ENCODE data around the gene INPP4A.

INPP4A gene

GRCh38 chr2:98623657-98624056 lies 179.0 kb downstream of the INPP4A start:
- no peak for TF ChIP-seq ZFP3 (CRISPR knock-in tag; IDR thresholded peaks at IDR 0.05)
- TF ChIP-seq TOX (CRISPR knock-in tag; IDR thresholded peaks at IDR 0.05; ENCODE audit: borderline replicate concordance) = no peak
- no peak for TF ChIP-seq TCF4 (CRISPR knock-in tag; IDR thresholded peaks at IDR 0.05; ENCODE audit: borderline replicate concordance)
- TF ChIP-seq CREB5 (CRISPR knock-in tag; IDR thresholded peaks at IDR 0.05; ENCODE audit: low read depth) = no peak
- TF ChIP-seq ARNTL (CRISPR knock-in tag; IDR thresholded peaks at IDR 0.05; ENCODE audit: borderline replicate concordance, low read depth) = no peak
- TF ChIP-seq ZFP30 (CRISPR knock-in tag; IDR thresholded peaks at IDR 0.05) = no peak
- TF ChIP-seq ZNF565 (CRISPR knock-in tag; conservative IDR thresholded peaks at IDR 0.05; ENCODE audit: low read depth) = no peak
- TF ChIP-seq ZNF8 (CRISPR knock-in tag; IDR thresholded peaks at IDR 0.05) = no peak
- no peak for TF ChIP-seq ZC3H10 (CRISPR knock-in tag; IDR thresholded peaks at IDR 0.05)
- TF ChIP-seq ISL1 (CRISPR knock-in tag; IDR thresholded peaks at IDR 0.05) = no peak
- no peak for TF ChIP-seq GLIS3 (CRISPR knock-in tag; IDR thresholded peaks at IDR 0.05)
- no peak for TF ChIP-seq CSRNP3 (CRISPR knock-in tag; IDR thresholded peaks at IDR 0.05)
- TF ChIP-seq RARB (CRISPR knock-in tag; IDR thresholded peaks at IDR 0.05) = no peak
- TF ChIP-seq TSHZ2 (CRISPR knock-in tag; IDR thresholded peaks at IDR 0.05) = no peak
- no peak for TF ChIP-seq CSDC2 (CRISPR knock-in tag; IDR thresholded peaks at IDR 0.05)
- TF ChIP-seq ESRRG (CRISPR knock-in tag; IDR thresholded peaks at IDR 0.05) = no peak
- TF ChIP-seq OSR1 (CRISPR knock-in tag; IDR thresholded peaks at IDR 0.05) = no peak
- ATAC-seq = no peak

GRCh38 chr2:98632351-98632750 lies 187.7 kb downstream of the INPP4A start:
- no peak for TF ChIP-seq PPARA (CRISPR knock-in tag; IDR thresholded peaks at IDR 0.05; ENCODE audit: borderline replicate concordance)
- no peak for TF ChIP-seq TOX (CRISPR knock-in tag; IDR thresholded peaks at IDR 0.05; ENCODE audit: borderline replicate concordance)
- TF ChIP-seq CREB5 (CRISPR knock-in tag; IDR thresholded peaks at IDR 0.05; ENCODE audit: low read depth) = no peak
- TF ChIP-seq ZFP30 (CRISPR knock-in tag; IDR thresholded peaks at IDR 0.05) = no peak
- no peak for TF ChIP-seq TSHZ2 (CRISPR knock-in tag; IDR thresholded peaks at IDR 0.05)
- no peak for TF ChIP-seq ISL1 (CRISPR knock-in tag; IDR thresholded peaks at IDR 0.05)
- TF ChIP-seq PATZ1 (CRISPR knock-in tag; IDR thresholded peaks at IDR 0.05; ENCODE audit: borderline replicate concordance) = no peak
- TF ChIP-seq ZNF8 (CRISPR knock-in tag; IDR thresholded peaks at IDR 0.05) = no peak
- TF ChIP-seq ESRRG (CRISPR knock-in tag; IDR thresholded peaks at IDR 0.05) = no peak
- TF ChIP-seq SNAI2 (CRISPR knock-in tag; IDR thresholded peaks at IDR 0.05) = no peak
- no peak for TF ChIP-seq ZNF70 (CRISPR knock-in tag; IDR thresholded peaks at IDR 0.05)
- no peak for TF ChIP-seq ZC3H10 (CRISPR knock-in tag; IDR thresholded peaks at IDR 0.05)
- TF ChIP-seq TCF4 (CRISPR knock-in tag; IDR thresholded peaks at IDR 0.05; ENCODE audit: borderline replicate concordance) = no peak
- no peak for TF ChIP-seq ZFP3 (CRISPR knock-in tag; IDR thresholded peaks at IDR 0.05)
- TF ChIP-seq CSRNP3 (CRISPR knock-in tag; IDR thresholded peaks at IDR 0.05) = no peak
- TF ChIP-seq ARNTL (CRISPR knock-in tag; IDR thresholded peaks at IDR 0.05; ENCODE audit: borderline replicate concordance, low read depth) = no peak
- no peak for TF ChIP-seq POU6F1 (CRISPR knock-in tag; IDR thresholded peaks at IDR 0.05; ENCODE audit: borderline replicate concordance, low read depth)
- TF ChIP-seq GLIS3 (CRISPR knock-in tag; IDR thresholded peaks at IDR 0.05) = no peak
- no peak for TF ChIP-seq ZNF565 (CRISPR knock-in tag; conservative IDR thresholded peaks at IDR 0.05; ENCODE audit: low read depth)
- ATAC-seq = no peak

Measured in SK-N-SH treated with all-trans-retinoic acid at 6 μM for 48 hours (cell line).